HG03139 (cell line): ENCODE results near the gene MAZ.

Source experiments
- ATAC-seq: cut with Tn5 transposase; IDR thresholded peaks from one replicate; pipeline ENCODE4 v1.9.1; 2021; ENCODE audit not compliant: unreplicated experiment

MAZ gene

GRCh38 chr16:29809031-29809747, 2.9 kb downstream of the MAZ start:
- no peak for ATAC-seq

DNA sequence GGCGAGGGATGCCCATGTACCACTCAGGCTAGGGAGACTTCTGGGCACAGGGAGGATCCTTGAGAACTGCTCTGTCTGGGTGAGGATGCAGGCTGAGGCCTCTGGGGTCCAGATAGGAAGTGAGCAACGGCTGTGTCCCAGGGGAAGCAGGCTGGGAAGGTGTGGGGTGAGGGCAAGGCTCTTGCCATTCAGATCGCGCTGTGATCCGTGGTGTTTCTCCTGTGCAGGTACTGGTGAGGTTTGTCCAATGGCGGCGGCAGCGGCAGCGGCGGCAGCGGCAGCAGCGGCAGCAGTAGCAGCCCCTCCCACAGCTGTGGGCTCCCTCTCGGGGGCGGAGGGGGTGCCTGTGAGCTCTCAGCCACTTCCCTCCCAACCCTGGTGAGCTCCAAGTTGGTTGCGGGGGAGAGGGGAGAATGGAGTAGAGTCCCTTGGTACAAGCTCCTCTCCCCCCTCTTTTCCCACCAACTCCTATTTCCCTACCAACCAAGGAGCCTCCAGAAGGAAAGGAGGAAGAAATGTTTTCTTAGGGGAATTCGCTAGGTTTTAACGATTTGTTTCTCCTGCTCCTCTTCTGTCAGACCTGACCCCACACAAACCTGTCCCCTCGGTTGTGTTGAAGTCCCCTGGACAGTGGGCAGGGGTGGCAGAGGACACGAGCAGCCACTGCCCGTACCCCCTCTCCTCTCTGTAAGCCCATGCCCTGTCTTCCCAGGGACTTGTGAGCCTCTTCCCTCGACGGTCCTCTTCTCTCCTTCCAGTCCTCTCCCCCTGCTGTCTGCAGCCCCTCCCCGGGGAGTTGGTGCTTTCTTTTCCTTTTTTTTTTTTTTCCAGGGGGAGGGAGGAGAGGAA, 3.7 kb downstream of the MAZ start:
- ATAC-seq, result no peak

DNA sequence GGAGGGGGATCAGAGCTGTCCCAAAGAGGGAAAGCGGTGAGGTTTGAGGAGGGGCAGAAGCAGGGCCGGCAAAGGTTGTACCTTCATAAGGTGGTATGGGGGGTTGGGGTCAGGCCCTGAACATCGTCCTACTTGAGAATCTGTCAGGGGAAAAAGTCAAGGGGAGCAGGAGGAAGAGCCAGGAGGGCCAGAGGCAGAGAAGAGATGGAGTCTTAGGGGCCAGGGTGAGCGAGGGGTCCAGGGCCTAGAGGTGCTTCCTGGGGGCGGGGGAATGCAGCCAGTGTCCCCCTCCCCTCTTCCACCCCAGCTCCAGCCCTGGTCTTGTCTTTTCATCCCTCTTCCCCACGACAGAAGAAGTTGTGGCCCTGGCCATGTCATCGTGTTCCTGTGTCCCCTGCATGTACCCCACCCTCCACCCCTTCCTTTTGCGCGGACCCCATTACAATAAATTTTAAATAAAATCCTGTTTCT, 4.4 kb downstream of the MAZ start:
- no peak for ATAC-seq

DNA sequence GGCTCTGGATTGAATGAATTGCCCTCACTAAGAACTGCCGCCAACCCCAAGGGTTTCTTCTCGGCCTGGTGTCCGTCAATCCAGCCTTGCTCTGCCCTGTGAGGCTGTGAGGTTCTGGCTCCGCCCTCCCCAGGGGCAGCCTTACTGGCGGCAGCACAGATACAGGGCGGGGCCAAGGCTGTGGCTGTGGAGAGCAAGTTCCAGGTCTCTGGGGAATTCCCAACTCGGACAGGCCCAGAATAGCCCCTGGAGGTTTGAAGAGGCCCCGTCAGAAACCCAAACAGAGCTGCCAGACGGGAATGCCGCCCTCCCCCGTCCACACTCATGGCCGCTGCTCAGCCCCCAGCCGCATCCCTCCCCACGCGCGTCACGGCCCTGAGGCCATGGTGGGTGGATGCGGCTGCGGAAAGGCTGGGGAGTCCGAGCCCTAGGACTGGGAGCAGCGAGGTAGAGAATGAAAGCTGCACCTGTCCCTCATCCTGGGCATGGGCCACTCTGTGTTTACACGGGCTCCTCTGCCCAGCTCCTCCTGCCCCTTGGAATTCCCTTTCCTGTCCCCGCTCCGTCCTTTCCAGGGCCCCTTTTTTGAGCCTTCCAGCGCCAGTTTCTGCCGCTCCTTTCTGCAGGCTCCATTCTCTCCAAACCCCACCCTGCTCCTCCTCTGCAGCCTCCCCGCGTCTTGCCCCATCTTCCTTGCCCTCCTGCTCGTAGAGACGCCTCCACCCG, 5.0 kb downstream of the MAZ start:
- no peak for ATAC-seq

DNA sequence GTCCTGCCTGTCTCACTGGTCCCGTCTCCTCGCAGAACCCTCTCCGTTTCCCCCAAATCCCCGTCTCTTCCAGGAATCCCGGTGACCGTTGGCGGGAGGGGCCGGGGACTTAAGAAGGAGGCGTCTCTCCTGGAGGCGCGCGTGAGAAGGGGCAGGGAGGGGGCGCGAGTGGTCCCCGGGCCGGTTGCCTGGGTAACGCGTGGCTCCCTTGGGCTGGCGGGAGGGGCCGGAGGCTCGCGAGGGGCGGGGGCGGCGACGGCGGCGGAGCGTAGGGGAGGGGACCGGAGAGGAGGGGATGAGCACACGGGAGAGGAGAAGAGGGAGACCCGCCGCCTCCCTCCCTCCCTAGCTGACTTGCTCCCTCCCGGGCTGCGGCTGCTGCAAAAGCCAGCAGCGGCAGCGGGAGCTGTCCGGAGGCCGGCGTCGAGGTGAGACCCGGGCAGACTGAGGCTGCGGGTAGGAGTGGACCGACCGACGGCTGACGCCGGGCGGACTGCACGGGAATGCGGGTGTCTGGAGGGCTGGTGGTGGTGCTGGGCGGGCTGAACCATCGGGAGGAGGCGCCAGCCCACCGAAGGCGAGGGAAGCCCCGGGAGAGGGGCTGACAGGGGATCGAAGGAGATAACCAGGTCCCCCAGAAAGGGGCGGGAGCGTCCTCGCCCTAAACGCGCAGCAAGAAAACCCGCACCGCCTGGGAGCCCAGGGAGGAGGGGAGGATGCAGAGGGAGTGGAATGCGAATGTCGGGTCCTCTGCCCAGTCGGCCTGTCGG, 5.8 kb downstream of the MAZ start, which contains the start of gene PRRT2:
PRRT2 (plus strand) TSS at position 298 of the 770 bp plus-strand sequence. CDS start 862 bp downstream, outside the sequence.
- ATAC-seq, result no peak

GRCh38 chr16:29812754-29813643, 6.7 kb downstream of the MAZ start:
- ATAC-seq, result no peak

DNA sequence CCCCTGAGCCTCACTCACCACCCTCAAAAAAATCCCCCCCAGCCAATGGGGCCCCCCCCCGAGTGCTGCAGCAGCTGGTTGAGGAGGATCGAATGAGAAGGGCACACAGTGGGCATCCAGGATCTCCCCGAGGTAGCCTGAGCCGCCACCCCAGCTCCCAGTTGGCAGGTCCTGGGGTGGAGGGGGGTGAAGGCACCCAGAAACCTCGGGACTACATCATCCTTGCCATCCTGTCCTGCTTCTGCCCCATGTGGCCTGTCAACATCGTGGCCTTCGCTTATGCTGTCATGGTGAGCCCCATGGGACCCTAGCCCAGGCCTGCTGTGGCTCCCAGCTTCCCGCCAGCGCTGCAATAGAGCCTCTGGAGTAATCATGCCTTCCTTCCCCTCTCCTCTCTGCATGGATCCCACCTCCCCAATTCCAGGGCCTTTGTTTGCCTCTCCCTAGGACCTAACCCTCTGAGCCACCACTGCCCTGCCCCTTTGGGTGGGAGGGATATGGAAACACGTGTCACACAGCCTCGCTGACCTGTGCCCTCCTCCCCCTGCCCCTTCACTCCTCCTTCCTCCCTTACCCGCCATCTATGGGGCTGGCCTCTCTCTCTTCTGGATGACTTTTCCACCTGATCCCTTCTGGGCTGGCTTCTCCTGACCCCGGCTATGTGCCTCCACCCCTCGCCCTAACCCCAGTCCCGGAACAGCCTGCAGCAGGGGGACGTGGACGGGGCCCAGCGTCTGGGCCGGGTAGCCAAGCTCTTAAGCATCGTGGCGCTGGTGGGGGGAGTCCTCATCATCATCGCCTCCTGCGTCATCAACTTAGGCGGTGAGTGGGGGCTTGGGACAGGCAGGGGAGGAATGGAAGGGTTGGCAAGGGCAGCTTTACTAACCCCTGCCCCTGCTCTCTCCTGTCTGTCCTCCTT, 7.6 kb downstream of the MAZ start:
- no peak for ATAC-seq

- ATAC-seq, result no peak
Observed at GRCh38 chr16:29814592-29814991, 8.3 kb downstream of the MAZ start.

GRCh38 chr16:29815032-29815721, 8.8 kb downstream of the MAZ start:
- ATAC-seq, result no peak

DNA sequence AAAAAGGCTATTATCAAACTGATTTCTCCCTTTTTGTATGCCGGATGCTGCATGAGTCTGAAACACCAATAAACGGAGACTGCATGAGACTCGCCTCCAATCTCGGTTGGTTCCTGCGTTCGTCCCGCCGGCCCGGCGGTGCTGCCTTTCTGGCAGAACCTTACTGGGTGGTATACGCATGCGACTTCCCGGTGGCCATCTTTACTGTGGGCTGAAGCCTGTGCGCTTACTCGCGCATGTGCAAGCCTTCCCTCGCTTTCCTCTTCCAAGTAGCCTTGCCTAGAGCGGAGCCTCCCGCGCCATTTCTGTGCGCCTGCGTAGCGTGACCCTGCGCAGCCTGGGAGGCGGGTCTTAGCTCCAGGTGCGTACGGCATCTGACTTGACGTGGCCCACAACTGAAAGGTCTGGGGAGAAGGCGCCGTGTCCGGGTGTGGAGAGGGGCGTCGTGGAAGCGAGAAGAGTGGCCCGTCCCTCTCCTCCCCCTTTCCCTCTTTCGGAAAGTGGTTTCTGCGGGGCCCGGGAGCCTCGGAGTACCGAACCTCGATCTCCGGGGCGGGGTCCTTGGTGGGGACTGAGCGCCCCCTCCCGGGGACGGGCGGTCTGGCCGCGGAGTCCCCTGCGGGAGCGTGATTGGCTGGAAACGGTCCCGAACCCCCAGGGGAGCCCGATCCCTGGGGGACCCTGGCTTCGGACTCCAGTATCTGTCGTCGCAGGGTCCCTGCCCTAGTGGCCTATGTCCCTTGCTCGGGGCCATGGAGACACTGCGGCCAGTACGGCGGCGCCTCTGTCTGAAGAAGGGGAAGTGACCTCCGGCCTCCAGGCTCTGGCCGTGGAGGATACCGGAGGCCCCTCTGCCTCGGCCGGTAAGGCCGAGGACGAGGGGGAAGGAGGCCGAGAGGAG, 9.7 kb downstream of the MAZ start, which contains the start of gene PAGR1:
PAGR1 (plus strand) TSS at position 360 of the 901 bp plus-strand sequence; CDS start at position 734, 374 bp downstream.
- ATAC-seq, result peak; percentile 50

GRCh38 chr16:29816694-29817441, 10.5 kb downstream of the MAZ start:
- peak; percentile 8 for ATAC-seq

DNA sequence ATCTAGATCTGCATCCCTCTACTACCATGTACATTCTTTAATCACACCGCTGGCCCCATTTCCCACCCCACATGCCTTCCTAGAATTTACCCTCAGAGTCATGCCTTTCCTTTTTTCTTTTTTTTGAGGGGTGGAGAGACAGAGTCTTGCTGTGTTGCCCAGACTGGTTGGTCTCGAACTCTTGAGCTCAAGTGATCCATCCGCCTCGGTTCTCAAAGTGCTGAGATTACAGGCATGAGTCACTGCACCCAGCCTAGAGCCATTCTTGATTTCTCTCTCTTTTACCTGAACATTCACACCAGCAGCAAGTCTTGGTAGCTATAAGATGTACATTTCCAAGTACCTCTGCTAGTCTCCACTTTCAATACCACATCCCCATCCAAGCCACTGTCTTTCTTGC, 11.8 kb downstream of the MAZ start:
- no peak for ATAC-seq

- no peak for ATAC-seq
Observed at GRCh38 chr16:29819506-29819905, 13.2 kb downstream of the MAZ start.

DNA sequence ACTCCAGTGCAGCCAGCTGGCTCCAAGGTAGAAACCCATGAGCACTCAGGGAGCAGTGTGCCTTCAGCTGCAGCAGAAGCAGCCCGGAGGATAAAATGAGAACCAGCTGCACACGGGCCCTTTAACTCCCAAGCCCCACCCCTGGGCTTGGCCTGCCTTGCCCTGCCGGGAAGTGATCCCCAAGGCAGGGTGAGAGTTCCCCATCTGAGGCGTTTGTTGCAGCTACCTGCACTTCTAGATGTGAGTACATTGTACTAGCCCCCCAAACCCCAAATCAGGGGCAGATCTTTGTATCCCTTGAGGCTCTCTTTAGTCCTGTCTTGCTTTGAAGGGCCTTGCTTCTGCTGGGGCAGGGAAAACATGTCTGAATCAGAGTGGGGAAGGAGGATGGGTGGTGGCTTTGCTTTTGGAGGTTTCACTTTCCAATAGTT, 14.0 kb downstream of the MAZ start, which contains the start of gene MVP:
MVP (plus strand) TSS at position 192 of the 431 bp plus-strand sequence. CDS start 10,088 bp downstream, outside the sequence.
- ATAC-seq, result no peak

DNA sequence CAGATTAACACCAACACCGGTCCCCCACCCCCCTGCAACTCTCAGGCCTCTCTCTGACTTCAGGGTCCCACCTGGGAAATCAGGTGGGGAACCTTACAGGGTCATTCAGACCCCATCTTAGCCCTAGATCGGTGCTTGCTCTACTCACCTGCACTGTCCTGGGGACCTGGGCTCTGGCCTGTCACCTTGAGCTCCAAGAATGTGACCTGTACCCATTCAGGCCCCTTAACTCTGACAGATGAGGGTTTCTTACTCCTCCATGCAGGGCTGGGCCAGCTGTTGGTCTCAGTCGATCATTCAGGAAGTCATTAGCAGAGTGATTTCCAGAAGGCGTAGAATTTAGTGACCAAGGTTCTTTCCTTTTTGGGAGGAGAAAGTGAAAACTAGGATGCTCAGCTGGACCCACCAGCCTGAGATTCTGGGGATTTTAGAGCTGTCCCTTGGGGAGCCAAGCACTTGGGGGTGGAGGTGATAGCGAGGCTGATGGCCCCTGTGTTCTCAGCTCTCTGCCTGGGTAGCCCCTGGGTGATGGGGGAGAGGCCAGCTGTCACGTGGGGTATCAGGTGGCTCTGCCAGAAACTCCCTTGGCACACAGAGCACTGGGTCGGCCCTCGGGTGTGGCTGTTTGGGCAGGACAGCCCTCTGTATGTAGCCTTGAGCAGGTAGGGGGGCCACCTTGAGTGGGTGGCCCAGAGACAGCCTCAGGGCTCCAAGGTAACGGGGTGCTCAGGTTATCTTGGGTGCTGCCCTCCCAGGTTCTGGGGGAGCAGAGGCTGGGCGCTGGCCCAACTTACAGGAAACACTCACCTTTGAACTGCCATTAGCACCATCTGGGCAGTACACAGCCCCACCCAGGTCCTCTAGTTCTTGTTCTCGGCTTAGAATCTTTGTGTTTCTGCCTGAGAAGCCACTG, 14.7 kb downstream of the MAZ start:
- peak; percentile 37 for ATAC-seq
